ENCODE measurements around the gene KLHDC8A. TPM values are rescaled to one million over a fixed set of nuclear protein-coding genes. Genes with fewer than 3 reads are reported as not detected.

KLHDC8A gene
- total and polyA plus RNA-seq, 4 donors, result 0.17 to 1.4 (median 0.41) TPM

DNA sequence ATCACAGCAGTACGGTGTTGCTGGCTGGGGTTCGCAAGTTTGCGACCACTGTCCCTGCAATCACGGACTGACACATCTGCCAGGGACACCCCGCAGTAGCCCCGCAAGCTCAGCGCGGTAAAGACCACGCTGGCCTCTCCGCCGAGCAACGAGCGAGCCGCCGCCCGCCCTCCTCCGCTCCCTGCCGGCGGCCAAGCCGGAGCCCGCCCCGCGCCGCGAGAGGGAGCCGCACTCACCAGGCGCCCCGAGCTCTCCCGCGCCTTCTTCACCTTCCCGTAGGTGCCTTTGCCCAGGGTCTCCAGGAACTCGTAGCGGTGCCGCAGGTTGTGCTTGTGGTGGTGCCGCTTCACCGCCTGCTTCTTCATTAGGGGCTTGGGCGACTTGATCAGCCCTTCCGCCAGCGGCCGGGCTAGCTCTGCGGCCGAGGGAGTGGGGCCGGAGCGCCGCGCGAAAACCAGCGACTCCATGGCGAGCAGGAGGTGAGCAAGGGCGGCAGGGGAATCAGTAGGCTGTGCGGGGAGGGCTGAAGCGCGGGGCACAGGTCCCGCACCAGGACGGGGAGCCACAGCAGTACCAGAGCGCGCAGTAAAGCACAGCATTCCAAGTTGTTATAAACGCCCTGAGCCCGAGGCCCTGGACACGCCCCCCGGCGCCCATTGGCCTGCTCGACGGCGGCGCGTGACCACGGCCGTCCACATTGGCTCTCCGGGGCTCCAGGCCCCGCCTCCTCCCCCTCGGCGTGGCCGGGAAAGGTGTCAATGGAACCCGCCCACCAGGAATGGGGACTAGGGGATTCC, 35.4 kb downstream of the KLHDC8A start, which contains the start of gene NUAK2:
TSS of gene NUAK2 (minus strand) at position 584 of the 797 bp plus-strand sequence. CDS start at position 467, 117 bp downstream.
- peak; percentile 91 to 94 (median 94) for DNase-seq
- peak; percentile 91 for ATAC-seq (ENCODE audit: insufficient read depth, low FRiP score)
- WGBS, 2 donors, result 0% methylated on average over 63 to 75 of the region's 75 CpGs

DNA sequence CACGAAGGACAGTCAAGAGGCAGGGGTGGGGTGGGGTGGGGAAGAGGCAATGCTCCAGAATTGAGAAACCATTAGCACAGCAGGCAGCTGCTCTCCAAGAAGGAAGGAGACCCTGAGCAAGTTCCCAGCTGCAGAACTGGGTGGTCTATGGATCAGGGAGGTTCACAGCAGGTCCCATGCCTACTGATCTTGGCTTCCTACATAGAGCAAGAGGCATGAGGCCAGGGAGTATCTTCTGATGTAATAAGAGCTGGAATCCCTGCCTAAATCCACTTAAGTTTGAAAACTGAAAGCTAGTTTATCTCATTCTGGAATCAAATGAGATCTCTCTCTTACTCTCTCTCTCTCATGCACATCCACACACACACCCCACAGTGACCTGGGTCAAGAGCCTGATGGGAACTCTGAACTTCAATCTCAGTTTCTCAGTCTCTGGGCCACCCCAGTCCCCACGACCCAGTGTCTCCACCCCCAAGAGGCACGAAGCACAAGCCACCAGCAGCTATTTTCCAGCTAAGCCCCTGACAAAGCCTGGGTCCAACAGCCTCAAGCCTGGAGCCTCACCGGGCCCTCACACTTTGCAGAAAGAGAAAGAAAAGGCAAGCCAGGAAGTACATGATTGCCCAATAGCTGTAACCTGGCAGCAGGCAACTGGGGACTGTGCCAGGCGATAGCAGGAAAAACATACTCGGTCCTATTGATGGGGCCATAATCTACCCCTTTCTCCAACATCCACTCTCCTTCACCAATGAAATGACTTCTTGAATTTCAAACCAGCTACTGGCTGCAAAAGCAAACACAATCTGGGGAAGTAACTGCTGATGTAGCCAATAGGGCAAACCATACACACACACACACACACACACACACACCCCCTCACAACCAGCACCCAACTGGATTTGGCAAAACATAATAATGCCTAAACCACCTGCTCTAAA, 37.4 kb downstream of the KLHDC8A start:
- peak; percentile 75 to 90 (median 78) for DNase-seq
- TF ChIP-seq, protein P1, sequence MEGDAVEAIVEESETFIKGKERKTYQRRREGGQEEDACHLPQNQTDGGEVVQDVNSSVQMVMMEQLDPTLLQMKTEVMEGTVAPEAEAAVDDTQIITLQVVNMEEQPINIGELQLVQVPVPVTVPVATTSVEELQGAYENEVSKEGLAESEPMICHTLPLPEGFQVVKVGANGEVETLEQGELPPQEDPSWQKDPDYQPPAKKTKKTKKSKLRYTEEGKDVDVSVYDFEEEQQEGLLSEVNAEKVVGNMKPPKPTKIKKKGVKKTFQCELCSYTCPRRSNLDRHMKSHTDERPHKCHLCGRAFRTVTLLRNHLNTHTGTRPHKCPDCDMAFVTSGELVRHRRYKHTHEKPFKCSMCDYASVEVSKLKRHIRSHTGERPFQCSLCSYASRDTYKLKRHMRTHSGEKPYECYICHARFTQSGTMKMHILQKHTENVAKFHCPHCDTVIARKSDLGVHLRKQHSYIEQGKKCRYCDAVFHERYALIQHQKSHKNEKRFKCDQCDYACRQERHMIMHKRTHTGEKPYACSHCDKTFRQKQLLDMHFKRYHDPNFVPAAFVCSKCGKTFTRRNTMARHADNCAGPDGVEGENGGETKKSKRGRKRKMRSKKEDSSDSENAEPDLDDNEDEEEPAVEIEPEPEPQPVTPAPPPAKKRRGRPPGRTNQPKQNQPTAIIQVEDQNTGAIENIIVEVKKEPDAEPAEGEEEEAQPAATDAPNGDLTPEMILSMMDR (IDR thresholded peaks at IDR 0.05; ENCODE audit: control extremely low read depth, extremely low read depth), result no peak
- Histone ChIP-seq H3K9ac (ENCODE audit: insufficient read depth in 1 of 2, low read length in 2 of 2) (no peak overlapping the region), H3K9me3 (ENCODE audit: control insufficient read depth in 4 of 4, insufficient read depth in 3 of 4, low read length in 3 of 4) (peaks cover 0 to 3% (median 0%) of the 10 kb centered on the region in 4 donors), H3K27me3 (ENCODE audit: control insufficient read depth in 3 of 3, insufficient read depth in 3 of 3, low read length in 2 of 3) (no peaks in the 10 kb centered on the region), H3K27ac (ENCODE audit: low read depth in 1 of 2, low read length in 1 of 2) (peak overlapping the region in 1 of 2 donors; percentile 82), H3K4me1 (ENCODE audit: control insufficient read depth in 5 of 5, insufficient read depth in 5 of 5, low read length in 5 of 5) (peaks cover 3 to 39% (median 16%) of the 10 kb centered on the region in 5 donors), H3K4me3 (peak overlapping the region; percentile 36), H3K36me3 (ENCODE audit: control insufficient read depth in 4 of 4, insufficient read depth in 4 of 4, low read length in 4 of 4) (no peaks in the 10 kb centered on the region)
- ATAC-seq (ENCODE audit: insufficient read depth, low FRiP score), result peak; percentile 6
- WGBS, 2 donors, result 7 to 11% methylated on average over 6 of the region's 6 CpGs

More for the DNA sequence above, 35.4 kb downstream of the KLHDC8A start, which contains the start of gene NUAK2:
- Histone ChIP-seq H3K36me3 (ENCODE audit: control insufficient read depth in 4 of 4, insufficient read depth in 4 of 4, low read length in 4 of 4) (no peaks in the 10 kb centered on the region), H3K4me3 (peak within 1 kb of the TSS; percentile 80), H3K27ac (ENCODE audit: low read depth in 1 of 2, low read length in 1 of 2) (peak within 1 kb of the TSS; percentile 50 to 93), H3K4me1 (ENCODE audit: control insufficient read depth in 5 of 5, insufficient read depth in 5 of 5, low read length in 5 of 5) (peaks cover 3 to 31% (median 12%) of the 10 kb centered on the region in 5 donors), H3K27me3 (ENCODE audit: control insufficient read depth in 3 of 3, insufficient read depth in 3 of 3, low read length in 2 of 3) (no peaks in the 10 kb centered on the region), H3K9ac (ENCODE audit: insufficient read depth in 1 of 2, low read length in 2 of 2) (peak within 1 kb of the TSS in 1 of 2 donors; percentile 66), H3K9me3 (ENCODE audit: control insufficient read depth in 4 of 4, insufficient read depth in 3 of 4, low read length in 3 of 4) (peaks cover 0 to 3% (median 0%) of the 10 kb centered on the region in 4 donors)
- TF ChIP-seq, protein P1 (IDR thresholded peaks at IDR 0.05; ENCODE audit: control extremely low read depth, extremely low read depth), result no peak

DNA sequence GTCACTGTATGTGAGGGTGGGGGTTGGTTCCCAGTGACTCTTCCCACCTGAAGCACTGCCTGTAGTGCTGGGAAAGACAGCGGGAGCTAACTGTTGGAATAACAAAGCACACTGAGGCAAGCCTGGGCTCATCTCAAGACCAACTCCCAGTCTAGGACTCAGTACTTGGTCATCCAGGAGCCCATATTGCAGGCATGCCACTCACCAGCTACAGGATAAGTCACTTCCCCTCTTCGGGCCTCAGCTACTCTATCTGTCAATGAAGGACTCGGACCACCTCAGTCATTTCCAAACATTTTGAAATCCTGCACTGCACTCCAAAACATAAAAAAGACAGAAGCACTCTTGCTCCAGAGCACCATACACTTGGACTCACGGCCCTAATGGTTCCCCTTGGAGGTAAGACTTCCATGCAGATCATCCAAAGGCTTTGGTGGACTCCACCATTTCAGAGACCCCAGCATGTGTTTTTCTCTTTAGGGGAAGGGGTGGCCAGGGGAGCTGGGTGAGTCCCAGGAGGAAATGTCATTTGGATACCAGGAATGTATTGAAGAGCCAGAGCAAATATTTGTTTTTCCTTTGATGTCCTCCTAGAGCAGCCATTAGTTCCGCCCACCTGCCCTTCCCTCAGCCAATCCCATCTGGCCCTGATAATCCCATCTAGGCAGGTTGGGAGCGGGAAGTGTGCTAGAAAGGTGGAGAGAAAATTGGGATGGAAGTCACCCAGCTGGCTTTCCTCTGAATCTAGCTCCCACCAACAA, 38.3 kb downstream of the KLHDC8A start:
- Histone ChIP-seq H3K4me1 (ENCODE audit: control insufficient read depth in 5 of 5, insufficient read depth in 5 of 5, low read length in 5 of 5) (peaks cover 3 to 47% (median 25%) of the 10 kb centered on the region in 5 donors), H3K27me3 (ENCODE audit: control insufficient read depth in 3 of 3, insufficient read depth in 3 of 3, low read length in 2 of 3) (no peaks in the 10 kb centered on the region), H3K36me3 (ENCODE audit: control insufficient read depth in 4 of 4, insufficient read depth in 4 of 4, low read length in 4 of 4) (no peaks in the 10 kb centered on the region), H3K9me3 (ENCODE audit: control insufficient read depth in 4 of 4, insufficient read depth in 3 of 4, low read length in 3 of 4) (peaks cover 0 to 3% (median 0%) of the 10 kb centered on the region in 4 donors), H3K9ac (ENCODE audit: insufficient read depth in 1 of 2, low read length in 2 of 2) (no peak overlapping the region), H3K4me3 (no peak overlapping the region), H3K27ac (ENCODE audit: low read depth in 1 of 2, low read length in 1 of 2) (peak overlapping the region in 1 of 2 donors; percentile 82)
- 64 to 66% methylated on average over 6 of the region's 6 CpGs for WGBS, 2 donors
- TF ChIP-seq, protein P1 (IDR thresholded peaks at IDR 0.05; ENCODE audit: control extremely low read depth, extremely low read depth), result no peak
- DNase-seq (peak in 1 of 3 donors; percentile 54), ATAC-seq (ENCODE audit: insufficient read depth, low FRiP score) (no peak)

Data from lung (tissue), 12 donors.